ENCODE results near the gene FEZF2.

The FEZF2 gene

DNA sequence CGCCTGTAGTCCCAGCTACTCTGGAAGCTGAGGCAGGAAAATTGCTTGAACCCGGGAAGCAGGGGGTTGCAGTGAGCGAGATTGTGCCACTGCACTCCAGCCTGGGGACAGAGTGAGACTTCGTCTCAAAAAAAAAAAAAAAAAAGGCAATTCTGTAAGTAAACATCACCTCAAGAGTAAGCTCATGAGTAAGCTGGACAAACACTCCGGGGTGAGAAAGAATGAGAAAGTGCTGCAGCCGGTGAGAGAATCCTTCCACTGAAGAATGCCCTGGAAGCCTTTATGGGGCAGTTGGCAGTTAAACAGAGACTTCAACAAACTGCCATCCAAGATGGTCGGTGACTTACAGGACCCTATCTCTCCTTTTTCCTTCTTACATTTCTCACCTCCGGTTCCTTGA is 47.5 kb downstream of the FEZF2 start:
- DNase-seq: no peak

GRCh38 chr3:62323241-62323640 is 50.1 kb downstream of the FEZF2 start:
- DNase-seq: no peak

All from CD4-positive, alpha-beta T cell treated with Interferon gamma for 1 hour (primary cell).